Medulla oblongata (tissue), 1 donor: ENCODE results near the gene AP1S3.
"Not testable (repeated sequence)": the region's sequence is repeated elsewhere in the genome, so short reads cannot be mapped to it uniquely, and the experiment has no call there.

Experiments
- DNase-seq: peaks from one replicate; pipeline ENCODE4 v3.0.0-alpha.2; 2015; ENCODE audit errors: extremely low spot score

The AP1S3 gene

GRCh38 chr2:223853425-223853837 lies 16.0 kb upstream of the AP1S3 start:
- no peak for DNase-seq

DNA sequence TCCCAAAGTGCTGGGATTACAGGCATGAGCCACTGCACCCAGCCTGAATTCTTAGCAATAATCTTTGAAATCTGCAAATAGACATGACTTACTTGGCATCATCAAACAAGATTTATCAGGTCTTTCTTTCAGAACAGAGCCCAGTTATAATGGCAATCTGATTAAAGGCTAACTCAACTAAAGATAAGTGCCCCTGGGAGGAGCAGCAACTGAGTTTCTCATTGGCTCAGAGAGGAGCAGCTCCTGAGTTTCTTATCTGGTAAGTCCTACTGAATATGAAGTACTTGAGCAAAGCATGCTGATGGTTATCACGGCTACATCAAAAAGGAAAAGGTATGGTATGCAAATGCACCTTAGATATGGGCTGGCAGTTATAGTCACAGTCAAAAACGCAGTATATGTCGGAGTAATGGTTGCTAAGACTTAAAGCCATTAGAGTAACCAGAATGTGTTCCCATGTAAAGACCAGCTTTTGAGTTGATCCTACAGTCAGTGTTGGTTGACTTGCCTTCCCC lies 15.0 kb upstream of the AP1S3 start:
- DNase-seq, result no peak

- DNase-seq, result no peak
These were observed 10.0 kb upstream of the AP1S3 start for GRCh38 chr2:223847410-223847809.

DNA sequence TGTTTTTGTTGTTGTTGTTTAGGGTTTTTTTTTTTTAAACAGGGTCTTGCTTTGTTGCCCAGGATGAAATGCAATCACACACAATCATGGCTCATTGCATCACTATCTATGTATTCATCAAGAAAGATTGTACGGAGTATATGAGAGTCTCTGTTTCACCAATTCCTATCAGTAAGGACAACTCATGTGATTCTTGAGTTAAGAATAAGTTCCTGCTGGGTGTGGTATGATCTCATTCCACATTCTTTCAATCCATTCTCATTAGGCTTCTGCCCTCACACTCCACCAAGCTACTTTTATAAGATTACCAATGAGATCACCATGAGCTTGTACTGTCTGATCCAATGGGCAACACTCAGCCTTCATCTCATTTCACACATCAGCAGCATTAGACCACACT lies 9.1 kb upstream of the AP1S3 start:
- no peak for DNase-seq

DNA sequence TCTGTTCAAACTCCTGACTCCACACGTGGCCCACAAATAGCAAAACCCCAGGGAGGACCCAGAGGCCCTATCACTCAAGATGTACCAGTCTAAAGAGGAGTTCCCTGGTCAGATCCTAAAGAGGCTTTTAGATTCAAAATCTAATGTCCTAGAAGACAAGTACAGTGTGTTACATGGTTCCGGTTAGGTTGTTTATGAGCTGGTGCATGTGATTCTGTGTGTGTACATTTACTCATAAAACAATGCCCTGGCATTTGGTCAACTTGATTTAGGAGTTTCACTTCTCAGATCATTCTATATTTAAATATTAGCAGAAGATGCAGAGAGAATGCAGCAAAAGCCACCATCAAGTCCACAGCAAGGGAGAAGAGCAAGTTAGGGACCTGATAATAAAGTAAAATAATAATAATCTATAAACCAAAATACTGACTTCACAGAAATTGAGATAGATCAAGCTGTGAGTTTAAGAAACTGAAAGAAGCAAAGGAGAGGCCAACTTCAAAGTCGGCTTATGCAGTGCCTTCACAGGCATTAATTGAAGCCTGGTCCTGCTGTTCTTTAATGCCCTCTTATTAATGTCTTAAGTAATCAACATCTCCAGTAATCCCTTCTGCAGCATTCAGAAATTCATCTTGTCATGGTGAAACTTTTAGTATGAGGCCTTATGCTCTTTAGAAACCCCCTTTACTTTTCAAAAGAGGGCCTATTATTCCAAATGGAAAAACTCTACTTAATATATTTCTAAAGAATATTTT lies 4.2 kb upstream of the AP1S3 start:
- peak; percentile 17 for DNase-seq

DNA sequence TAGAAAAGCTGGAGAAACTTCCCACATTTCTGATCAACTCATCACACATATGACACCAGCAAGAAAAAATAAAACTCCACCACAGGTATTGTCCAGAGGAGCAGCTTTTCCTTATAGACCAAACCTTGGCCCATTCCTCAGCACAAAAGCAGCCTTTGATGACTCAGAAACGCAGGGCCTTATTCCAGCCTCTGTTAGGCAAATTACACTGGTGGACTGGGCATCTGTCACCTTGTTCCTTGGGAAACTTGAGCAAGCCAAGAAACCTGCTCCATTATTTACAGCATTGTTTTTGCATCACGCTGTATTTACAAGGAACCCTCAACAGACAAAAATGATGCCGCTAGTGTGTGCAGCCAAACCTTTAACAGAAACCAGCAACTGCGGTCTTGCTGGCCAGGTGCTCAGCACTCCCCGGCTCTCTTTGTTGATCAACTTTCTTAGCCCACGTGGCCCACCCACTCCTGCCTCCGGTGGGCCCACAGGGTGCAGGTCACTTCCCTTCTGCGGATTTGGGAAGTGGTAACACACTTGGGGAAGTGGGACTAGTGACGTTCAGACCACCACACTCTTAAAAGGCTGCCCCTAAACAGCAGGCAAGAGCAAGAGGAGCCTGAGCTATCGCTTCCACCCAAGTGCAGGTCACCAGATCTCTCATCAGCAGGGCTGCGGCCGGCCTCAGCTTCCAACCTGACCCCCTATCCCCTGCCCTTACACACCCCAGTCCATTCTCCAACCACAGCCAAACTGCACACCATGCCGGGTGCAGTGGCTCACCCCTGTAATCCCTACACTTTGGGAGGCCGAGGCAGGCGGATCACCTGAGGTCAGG lies 1.5 kb downstream of the AP1S3 start:
- peak; percentile 46 for DNase-seq

GRCh38 chr2:223834431-223834830 lies 3.0 kb downstream of the AP1S3 start:
- DNase-seq, result no peak

GRCh38 chr2:223832241-223832903 lies 5.0 kb downstream of the AP1S3 start:
- no peak for DNase-seq

GRCh38 chr2:223829128-223829527 lies 8.3 kb downstream of the AP1S3 start:
- no peak for DNase-seq

- no peak for DNase-seq
These were observed 9.1 kb downstream of the AP1S3 start for GRCh38 chr2:223828314-223828713.

DNA sequence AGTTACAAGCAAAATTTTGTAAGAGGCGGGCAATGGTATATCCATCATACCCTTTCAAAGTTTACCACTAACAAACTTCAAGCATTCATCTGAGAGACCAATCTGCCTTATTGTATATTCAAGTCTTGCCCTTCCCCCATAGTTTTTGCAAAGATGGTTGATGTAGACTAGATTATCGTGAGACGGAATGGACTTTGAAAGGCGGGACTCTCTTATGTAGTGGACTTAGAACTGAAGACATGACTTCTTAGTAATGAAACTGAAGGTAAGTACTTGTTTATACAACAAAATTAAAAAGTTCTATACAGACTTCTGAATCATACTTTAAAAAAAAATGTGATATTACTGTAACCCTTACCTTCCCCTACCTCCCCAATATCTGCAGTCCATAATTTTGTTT lies 10.4 kb downstream of the AP1S3 start:
- DNase-seq, result no peak

- DNase-seq, result no peak
These were observed 13.1 kb downstream of the AP1S3 start for GRCh38 chr2:223824301-223824700.

GRCh38 chr2:223822818-223823217 lies 14.6 kb downstream of the AP1S3 start:
- DNase-seq, result no peak

DNA sequence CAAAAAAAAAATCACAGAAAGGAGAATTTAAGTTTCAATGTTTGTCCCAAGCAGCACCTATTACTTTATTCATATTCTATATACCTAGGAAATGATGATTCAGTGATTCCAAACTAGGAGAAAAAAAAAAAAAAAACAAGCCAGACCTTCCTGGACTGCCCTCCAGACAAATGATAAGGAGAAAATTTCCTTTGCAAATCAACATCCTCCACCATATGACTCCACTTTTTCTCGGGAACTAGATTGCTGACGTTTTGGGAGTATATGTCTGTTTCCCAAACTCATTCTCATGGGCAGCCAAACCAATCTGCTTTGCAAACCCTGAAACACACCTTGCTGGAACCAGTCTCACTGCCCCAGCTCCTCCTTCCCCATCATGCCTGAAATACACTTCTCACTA lies 16.8 kb downstream of the AP1S3 start:
- DNase-seq, result no peak

DNA sequence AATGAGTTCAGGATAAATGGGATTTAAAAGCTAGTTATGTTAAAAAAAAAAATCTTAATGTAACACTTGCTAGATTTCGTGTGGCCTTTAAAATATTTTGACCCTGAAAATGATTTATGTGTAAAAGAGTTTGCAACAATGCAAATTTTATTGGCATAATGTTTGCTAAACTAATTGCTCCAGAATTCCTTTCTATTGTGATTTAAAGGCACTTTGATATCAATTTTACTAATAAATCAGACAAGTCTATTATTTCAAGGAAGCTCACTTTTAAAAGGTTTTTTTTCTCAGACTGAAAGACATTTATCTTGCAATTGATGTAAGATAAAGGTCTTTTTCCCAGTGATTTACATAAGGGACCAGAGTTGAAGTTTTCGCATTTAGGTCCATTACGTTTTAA lies 17.5 kb downstream of the AP1S3 start:
- DNase-seq, result no peak

DNA sequence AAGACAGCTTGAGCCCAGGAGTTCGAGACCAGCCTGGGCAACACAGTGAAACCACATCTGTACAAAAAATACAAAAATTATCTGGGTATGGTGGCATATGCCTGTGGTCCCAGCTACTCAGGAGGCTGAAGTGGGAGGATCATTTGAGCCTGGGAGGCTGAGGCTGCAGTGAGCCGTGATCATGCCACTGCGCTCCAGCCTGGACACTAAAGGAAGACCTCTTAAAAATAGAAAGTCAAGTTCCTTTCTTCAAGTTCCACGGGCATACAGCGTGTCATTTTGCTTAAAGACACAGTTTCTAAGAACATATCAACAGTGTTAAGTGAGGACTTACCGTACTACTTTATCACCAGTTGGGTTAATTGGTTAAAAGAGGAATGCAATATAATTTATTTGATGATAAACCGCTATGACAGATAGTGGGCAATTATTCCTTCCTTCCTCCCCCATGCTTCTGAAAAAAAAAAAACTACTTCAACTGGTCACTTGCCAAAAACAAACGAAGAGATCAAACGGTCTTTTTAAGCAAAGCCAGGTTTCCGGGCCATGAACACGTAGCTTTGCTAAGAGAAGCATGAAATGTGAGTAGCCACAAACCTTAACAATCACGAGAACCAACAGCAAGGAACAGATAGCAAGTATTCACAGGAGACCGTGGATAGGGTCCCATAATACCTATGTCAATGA lies 21.4 kb downstream of the AP1S3 start:
- DNase-seq, result no peak

DNA sequence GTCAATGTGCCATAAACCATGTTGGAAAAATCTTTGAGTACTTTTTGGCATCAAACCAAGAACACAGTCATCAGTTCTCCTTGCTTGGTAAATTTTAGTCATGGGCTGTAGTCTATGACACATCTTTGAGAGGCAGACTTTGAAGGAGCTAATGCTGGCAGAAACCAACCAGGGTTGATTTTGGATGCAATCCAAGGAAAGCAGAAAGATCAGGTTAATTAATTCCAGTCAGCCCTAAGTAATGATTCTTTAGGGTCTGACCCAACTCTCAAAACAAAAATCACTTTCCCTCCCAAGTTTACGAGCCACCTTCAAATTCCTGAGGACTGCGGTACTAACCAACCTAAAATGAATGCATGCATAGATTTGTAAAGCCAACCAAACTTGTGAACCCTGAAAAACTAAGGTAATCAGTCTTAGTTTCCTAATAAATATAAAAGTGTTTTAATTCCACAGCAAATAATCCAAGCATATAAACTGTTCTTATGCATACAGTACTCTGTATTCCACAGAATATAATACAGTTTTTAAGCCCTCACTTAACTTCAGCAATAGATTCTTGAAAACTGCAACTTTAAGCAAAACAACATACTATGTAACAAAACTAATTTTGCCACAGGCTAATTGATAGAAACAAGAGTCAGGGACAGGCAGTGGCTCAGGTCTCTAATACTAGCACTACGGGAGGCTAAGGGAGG lies 22.0 kb downstream of the AP1S3 start:
- no peak for DNase-seq

DNA sequence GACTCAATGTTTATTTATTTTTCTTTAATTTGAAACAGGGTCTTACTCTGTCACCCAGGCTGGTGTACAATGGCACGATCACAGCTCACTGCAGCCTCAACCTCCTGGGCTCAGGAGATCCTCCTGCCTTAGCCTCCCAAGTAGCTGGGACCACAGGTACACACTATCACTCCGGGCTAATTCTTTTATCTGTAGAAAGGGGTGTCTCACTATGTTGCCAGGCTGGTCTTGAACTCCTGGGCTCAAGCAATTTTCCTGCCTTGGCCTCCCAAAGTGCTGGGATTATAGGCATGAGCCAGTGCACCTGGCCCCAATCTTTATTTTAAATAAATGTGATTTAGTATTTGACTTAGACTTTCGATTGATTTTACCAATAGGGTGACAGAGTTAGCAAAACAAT lies 22.6 kb downstream of the AP1S3 start:
- not testable (repeated sequence) for DNase-seq

DNA sequence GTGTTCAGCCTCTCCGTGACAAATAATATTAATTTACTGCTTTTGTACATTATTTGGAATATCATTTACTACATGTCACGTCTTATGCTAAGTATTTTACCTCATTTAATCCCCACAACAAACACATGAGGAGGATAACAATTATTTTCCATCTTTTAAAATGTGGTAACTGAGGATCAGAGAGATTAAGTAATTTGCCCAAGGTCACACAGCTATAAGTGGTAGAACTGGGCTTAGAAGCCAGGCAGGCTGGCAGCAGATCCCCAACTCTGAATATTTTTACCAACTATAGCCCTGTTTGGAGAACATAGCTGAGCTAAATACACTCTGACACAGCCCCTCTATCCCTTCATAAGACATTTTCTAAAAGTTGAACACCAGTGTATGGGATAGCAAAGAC lies 24.1 kb downstream of the AP1S3 start:
- no peak for DNase-seq

DNA sequence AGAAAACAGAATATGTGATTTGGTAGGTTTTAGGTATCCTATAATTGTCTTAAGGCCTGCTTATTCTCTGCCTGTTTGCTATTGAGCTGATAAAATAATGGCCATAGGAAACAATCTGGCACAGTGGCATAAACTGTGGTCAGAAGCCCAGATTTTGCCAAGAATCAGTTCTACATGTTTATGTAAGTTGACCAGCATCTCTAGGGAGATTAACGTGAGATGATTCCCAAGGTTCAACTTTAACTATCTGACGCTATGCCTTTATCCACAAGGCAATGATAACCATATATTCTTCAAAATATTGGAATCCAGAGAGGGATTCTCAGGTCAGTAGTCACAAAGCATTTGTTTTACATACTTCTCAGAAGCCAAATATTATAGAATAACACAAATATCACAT lies 25.6 kb downstream of the AP1S3 start:
- no peak for DNase-seq

DNA sequence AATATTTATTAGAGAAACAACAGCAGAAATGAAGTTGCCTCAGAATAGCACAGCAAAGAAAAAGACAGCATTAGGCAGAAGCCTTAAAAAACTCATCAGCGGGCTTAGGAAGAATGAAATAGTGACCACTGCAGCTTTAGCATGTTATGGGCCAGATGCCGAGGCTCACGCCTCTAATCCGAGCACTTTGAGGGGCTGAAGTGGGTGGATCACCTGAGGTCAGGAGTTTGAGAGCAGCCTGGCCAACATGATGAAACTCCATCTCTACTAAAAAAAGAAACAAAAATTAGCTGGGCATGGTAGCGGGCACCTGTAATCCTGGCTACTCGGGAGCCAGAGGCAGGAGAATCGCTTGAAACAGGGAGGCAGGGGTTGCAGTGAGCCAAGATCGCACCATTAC lies 32.4 kb downstream of the AP1S3 start:
- no peak for DNase-seq
